GM12865 (cell line): ENCODE data around the gene ISLR2.
"Not testable (repeated sequence)": the region's sequence is repeated elsewhere in the genome, so short reads cannot be mapped to it uniquely, and the experiment has no call there.

Experiments used
- DNase-seq: peaks from one replicate; pipeline ENCODE4 v3.0.0; 2010; ENCODE audit warnings: low read depth
- H3K4me3 ChIP-seq: 2 replicates; pipeline ENCODE4 v1.5.1; 2011; ENCODE audit warnings: mild to moderate bottlenecking, low read depth, low read length, control low read depth
- CTCF ChIP-seq: IDR thresholded peaks from 2 replicates; pipeline ENCODE4 v1.5.1; 2011; ENCODE audit warnings: low read length, control low read depth, low read depth, inconsistent platforms; ENCODE audit not compliant: insufficient read depth; ENCODE audit errors: missing control alignments

Gene ISLR2

GRCh38 chr15:74147051-74147450 is 16.7 kb downstream of the ISLR2 start:
- no peak for DNase-seq
- TF ChIP-seq CTCF, result no peak

DNA sequence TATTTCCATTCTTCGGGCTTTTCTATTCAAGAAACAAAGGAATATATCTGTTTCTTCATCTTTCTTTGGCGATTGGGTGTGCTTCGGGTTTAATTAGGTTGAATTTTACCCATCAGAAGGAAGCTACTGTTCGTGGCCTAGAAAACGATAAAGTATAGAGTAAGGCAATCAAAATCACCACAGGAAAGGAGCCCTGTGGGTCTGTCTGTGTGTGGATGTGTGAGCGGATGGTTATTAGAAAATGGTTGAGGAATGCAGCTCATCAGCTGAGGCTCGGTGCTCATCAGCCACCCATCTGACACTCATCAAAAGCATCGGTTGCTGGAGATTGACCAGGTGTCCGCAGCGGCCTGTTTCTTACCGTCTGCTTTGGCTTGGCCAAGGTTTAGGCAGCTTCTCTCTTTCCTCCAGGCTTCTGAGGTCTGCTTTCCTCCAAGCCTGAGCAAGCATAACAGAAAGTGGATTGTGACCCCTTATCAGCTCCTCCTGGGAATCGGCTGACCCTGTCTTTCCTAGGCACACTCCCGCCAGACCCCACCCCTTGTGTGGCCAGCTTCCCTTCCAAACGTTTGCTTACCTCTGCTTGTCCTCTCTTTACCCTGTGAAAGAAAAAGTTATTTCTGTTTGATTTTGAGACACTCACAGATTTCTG is 25.5 kb downstream of the ISLR2 start:
- DNase-seq, result no peak
- no peak overlapping the region for H3K4me3 ChIP-seq
- TF ChIP-seq CTCF, result no peak

More at GRCh38 chr15:74147051-74147450, 16.7 kb downstream of the ISLR2 start:
- H3K4me3 ChIP-seq, result no peak overlapping the region

DNA sequence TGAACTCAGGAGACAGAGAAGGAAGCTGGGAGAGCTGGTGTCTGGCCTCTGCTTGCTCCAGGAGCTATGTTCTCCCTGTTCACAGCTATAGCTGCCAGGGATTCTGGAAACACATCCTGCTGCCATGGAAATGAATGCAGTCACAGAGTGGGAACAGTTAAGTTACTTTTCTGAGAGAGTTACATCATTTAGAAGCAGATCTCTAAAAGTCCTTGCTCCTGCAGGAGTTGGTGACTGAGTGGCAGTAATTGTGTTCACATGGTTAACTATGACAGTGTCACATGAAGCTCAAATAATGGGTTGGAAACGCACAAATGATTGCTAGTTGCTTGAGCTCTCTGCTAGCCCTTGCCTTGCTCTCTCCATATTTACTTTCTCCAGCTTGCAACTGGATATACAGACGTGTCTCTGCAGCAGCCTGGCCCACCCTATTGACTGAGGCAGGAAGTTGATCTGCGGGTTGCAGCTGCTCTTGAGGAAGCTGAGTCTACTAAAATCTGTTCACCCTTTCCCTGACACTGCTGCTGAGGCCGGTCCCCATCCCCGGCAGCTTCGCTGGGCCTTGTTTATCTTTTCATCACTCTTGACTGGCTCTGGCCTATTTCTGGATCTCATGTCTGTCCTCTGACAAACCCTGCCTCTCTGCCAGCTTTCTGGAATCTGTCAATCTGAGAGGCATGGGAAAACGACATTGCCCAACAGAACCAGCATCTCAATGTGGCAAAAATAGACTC is 26.5 kb downstream of the ISLR2 start:
- no peak overlapping the region for H3K4me3 ChIP-seq
- TF ChIP-seq CTCF, result no peak
- peak; percentile 61 for DNase-seq

GRCh38 chr15:74157868-74158827 is 27.8 kb downstream of the ISLR2 start:
- no peak for TF ChIP-seq CTCF
- no peak overlapping the region for H3K4me3 ChIP-seq
- DNase-seq, result peak; percentile 41

DNA sequence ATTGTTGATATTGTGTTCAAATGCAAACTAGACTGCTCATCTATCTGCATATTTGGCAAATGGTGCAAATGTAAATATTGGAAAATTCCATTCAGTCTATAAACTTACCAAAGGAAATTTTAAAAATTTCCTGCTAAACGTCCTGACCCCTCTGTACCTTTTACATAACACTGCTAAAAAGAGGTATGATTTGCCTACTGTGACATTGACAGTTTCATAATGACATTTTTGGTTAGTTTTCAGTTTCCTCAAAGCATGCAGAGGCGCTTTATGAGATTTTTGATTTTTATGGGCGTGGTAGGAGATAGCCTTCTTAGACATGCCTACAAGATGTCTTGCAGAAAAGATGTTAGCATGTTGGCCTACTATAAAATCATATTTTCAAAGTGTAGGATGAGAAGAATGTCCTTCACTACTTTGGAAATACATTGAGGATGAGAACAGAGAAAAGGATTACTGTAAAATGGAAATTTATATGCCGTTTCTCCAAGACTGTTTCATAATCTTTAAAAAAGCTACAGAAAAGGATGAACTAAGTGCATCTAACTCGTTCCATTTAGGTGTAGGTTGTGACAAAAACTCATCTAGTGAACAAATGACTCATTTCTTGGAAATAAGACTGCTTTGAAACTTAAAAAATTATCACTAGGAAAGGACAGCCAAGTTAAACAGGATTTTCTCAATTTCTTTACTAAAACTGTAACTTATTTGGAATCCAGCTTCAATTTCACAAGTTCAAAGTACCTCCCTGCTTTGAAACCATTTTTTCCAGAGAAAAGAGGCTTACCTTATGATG is 28.7 kb downstream of the ISLR2 start:
- TF ChIP-seq CTCF, result no peak

DNA sequence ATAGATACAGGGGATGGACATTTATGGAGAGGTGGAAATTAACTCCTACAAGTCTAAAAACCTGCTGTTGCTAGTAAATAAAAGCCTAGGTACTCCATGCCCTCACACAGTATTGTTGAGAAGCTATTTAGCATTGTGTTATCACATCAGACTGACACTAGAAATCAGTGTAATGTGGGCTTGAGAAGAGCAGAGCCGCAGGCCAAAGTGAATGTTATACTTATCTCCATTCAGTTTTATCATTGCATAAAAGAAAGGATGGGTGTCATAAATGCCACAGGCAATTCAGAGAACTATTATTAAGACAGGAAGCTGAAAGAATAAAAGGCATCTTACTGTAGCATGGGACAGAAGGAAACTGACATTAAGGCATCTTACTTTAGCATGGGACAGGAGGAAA is 29.4 kb downstream of the ISLR2 start:
- DNase-seq, result no peak
- no peak overlapping the region for H3K4me3 ChIP-seq
- TF ChIP-seq CTCF, result no peak

More for the DNA sequence above, 28.7 kb downstream of the ISLR2 start:
- peak; percentile 83 for DNase-seq
- H3K4me3 ChIP-seq, result no peak overlapping the region

- H3K4me3 ChIP-seq, result not testable (repeated sequence)
Observed at GRCh38 chr15:74160390-74160789, 30.0 kb downstream of the ISLR2 start.

DNA sequence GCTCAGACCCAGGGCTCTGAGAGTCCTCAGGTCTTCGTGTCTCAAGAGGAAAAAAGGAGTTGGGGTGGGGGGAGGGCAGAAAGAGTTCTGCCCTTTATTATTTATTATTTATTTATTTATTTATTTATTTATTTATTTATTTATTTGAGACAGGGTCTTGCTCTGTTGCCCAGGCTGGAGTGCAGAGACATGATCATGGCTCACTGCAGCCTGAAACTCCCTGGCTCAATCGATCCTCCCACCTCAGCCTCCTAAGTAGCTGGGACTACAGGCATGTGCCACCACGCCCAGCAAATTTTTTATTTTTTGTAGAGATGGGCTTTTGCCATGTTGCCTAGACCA is 31.8 kb downstream of the ISLR2 start:
- not testable (repeated sequence) for H3K4me3 ChIP-seq, DNase-seq

More at GRCh38 chr15:74160390-74160789, 30.0 kb downstream of the ISLR2 start:
- DNase-seq, result not testable (repeated sequence)
